Type B pancreatic cell (in vitro differentiated cells): Measurements from ENCODE around the gene FER. TPM values are rescaled to one million over a fixed set of nuclear protein-coding genes. Genes with fewer than 3 reads are reported as not detected.
"Not testable (repeated sequence)": the region's sequence is repeated elsewhere in the genome, so short reads cannot be mapped to it uniquely, and the experiment has no call there.

Experiments used
- DNase-seq: peaks from one replicate; pipeline ENCODE4 v3.0.0; 2021; ENCODE audit warnings: mixed read lengths; ENCODE audit not compliant: unreplicated experiment; ENCODE audit errors: extremely low spot score
- H3K27ac Mint-ChIP-seq: 2 replicates; pipeline ENCODE4 v1.8.0; 2021; ENCODE audit warnings: mild to moderate bottlenecking, mixed read lengths
- H3K27me3 Mint-ChIP-seq: 2 replicates; pipeline ENCODE4 v1.8.0; 2021; ENCODE audit warnings: mixed read lengths
- H3K36me3 Mint-ChIP-seq: 2 replicates; pipeline ENCODE4 v1.8.0; 2021; ENCODE audit warnings: mixed read lengths
- H3K4me1 Mint-ChIP-seq: one replicate; pipeline ENCODE4 v1.8.0; 2021; ENCODE audit warnings: mixed read lengths; ENCODE audit not compliant: unreplicated experiment
- H3K4me3 Mint-ChIP-seq: 2 replicates; pipeline ENCODE4 v1.8.0; 2021; ENCODE audit warnings: mild to moderate bottlenecking, mixed read lengths
- H3K9me3 Mint-ChIP-seq: 2 replicates; pipeline ENCODE4 v1.8.0; 2021; ENCODE audit warnings: mixed read lengths
- total RNA-seq: library from RNA; stranded (reverse); gene quantifications from 2 replicates; pipeline ENCODE4 v1.2.1, GENCODE V29; 2021; ENCODE audit warnings: low replicate concordance
- TF ChIP-seq, protein P1 (sequence below): fragments of 200-600 bp; sonication (generic); conservative IDR thresholded peaks from 2 replicates; pipeline ENCODE4 v1.5.0; 2021; ENCODE audit warnings: antibody characterized with exemption, mild to moderate bottlenecking

FER gene
- total RNA-seq, 1 donor from 2014 or later = 29.7 TPM

DNA sequence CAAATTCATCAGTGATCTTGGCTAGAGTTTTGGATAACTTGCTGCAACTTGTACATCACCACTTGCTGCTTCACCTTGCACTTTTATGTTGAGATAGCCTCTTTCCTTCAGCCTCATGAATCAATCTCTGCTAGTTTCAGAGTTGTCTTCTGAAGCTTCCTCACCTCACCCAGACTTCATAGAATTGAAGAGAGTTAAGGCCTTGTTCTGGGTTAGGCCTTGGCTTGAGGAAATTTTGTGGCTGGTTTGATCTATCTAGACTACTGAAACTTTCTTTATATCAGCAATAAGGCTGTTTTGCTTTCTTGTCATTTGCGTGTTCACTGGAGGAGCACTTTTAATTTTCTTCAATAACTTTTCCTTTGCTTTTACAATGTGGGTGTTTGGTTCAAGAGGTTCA lies 12.8 kb downstream of the FER start:
- Mint-ChIP-seq H3K4me3 (no peak overlapping the region), H3K9me3 (peaks cover 6% of the 10 kb centered on the region), H3K27me3 (no peaks in the 10 kb centered on the region), H3K36me3 (peaks cover 16% of the 10 kb centered on the region), H3K27ac (no peak overlapping the region), H3K4me1 (peaks cover 11% of the 10 kb centered on the region)
- TF ChIP-seq, protein P1, sequence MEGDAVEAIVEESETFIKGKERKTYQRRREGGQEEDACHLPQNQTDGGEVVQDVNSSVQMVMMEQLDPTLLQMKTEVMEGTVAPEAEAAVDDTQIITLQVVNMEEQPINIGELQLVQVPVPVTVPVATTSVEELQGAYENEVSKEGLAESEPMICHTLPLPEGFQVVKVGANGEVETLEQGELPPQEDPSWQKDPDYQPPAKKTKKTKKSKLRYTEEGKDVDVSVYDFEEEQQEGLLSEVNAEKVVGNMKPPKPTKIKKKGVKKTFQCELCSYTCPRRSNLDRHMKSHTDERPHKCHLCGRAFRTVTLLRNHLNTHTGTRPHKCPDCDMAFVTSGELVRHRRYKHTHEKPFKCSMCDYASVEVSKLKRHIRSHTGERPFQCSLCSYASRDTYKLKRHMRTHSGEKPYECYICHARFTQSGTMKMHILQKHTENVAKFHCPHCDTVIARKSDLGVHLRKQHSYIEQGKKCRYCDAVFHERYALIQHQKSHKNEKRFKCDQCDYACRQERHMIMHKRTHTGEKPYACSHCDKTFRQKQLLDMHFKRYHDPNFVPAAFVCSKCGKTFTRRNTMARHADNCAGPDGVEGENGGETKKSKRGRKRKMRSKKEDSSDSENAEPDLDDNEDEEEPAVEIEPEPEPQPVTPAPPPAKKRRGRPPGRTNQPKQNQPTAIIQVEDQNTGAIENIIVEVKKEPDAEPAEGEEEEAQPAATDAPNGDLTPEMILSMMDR = no peak
- no peak for DNase-seq

DNA sequence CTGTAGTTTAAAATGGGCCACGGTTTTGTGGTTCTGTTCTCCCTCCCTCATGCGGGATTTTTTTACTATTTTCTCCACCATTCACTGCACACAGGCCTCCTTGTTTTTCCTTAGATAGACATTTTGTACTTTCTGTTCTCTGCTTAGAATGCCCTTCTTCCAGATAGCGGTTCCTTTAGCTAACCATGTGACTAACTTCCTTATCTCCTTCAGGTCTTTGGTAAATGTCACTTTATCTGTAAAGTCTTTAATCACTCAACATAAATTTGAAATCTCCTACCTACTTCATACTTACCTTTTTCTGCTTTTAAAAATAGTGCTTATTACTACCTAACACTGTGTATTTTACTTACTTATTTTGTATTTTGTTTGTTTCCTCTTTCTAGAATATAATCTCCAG lies 15.0 kb downstream of the FER start:
- TF ChIP-seq, protein P1 = no peak
- H3K27ac Mint-ChIP-seq = no peak overlapping the region
- peaks cover 6% of the 10 kb centered on the region for H3K9me3 Mint-ChIP-seq
- H3K27me3 Mint-ChIP-seq = no peaks in the 10 kb centered on the region
- no peak for DNase-seq
- no peak overlapping the region for H3K4me3 Mint-ChIP-seq
- H3K4me1 Mint-ChIP-seq = peaks cover 12% of the 10 kb centered on the region
- H3K36me3 Mint-ChIP-seq = peaks cover 19% of the 10 kb centered on the region

DNA sequence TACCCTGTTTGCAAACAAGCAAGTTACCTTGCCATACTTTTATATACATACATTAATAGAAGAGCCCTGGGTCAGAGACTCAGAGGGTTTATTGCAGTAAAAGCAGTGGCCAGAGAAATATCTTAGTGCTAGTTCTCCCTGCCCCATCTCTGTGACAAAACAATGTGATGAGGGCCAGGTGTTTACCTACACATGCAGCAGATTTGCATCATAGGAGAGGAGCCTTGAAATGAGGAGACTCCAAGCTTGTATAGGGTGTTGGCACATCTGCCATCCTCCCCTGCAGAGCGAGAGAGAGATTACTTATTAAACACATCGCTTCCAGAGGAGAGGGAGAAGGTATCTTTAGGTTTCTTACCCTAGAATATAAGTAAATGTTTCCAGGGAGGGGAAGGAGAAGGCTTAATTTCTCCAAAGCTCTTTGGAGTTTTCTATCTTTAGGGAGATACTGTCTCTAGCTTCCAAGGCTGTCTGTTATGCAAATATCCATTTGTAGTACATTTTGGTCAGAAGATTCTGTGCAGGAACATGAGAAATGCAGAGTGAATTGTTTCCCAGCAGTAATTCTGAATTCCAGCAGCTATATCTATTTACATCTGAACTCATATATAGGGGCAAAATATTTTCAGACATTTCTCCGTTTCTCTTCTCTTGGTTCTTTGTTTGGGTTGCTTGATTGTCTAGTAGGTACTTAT lies 15.7 kb downstream of the FER start:
- Mint-ChIP-seq H3K27ac (no peak overlapping the region), H3K4me1 (peaks cover 12% of the 10 kb centered on the region), H3K36me3 (peaks cover 15% of the 10 kb centered on the region), H3K27me3 (no peaks in the 10 kb centered on the region), H3K4me3 (no peak overlapping the region), H3K9me3 (peaks cover 6% of the 10 kb centered on the region)
- TF ChIP-seq, protein P1 = no peak
- no peak for DNase-seq

DNA sequence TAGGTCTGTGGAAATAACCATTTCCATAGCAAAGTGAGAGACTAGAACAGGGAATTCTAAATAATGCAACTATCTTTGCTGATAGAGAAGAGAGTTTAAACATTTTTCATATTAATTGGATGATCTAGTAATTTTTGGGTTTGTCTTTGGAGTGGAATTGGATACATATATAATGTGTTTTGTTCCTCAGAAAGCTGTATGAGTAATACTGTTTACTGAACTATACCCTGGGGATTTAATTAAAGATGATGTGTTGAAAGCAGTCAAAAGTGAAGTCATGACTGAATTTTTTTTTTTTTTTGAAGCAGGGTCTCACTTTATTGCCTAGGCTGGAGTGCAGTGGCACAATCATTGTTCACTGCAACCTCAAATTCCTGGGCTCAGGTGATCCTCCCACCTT lies 17.9 kb downstream of the FER start:
- Mint-ChIP-seq H3K27ac (no peak overlapping the region), H3K9me3 (no peaks in the 10 kb centered on the region), H3K4me3 (no peak overlapping the region), H3K36me3 (peaks cover 10% of the 10 kb centered on the region), H3K4me1 (peaks cover 18% of the 10 kb centered on the region), H3K27me3 (no peaks in the 10 kb centered on the region)
- TF ChIP-seq, protein P1 = no peak
- DNase-seq = no peak

DNA sequence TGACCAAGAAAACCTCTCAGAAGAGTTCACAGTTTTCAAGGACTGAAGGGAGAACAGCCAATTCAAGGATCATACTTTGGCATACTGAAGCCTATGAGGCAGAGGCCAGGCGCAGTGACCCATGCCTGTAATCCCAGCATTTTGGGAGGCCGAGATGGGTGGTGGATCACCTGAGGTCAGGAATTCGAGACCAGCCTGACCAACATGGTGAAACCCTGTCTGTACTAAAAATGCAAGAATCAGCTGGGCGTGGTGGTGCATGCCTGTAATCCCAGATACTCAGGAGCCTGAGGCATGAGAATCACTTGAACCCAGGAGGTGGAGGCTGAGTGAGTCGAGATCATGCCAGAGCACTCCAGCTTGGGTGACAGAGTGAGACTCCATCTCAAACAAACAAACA lies 19.2 kb downstream of the FER start:
- H3K4me1 Mint-ChIP-seq = peaks cover 18% of the 10 kb centered on the region
- H3K27me3 Mint-ChIP-seq, H3K36me3 Mint-ChIP-seq, H3K27ac Mint-ChIP-seq, H3K9me3 Mint-ChIP-seq, DNase-seq, H3K4me3 Mint-ChIP-seq: not testable (repeated sequence)

DNA sequence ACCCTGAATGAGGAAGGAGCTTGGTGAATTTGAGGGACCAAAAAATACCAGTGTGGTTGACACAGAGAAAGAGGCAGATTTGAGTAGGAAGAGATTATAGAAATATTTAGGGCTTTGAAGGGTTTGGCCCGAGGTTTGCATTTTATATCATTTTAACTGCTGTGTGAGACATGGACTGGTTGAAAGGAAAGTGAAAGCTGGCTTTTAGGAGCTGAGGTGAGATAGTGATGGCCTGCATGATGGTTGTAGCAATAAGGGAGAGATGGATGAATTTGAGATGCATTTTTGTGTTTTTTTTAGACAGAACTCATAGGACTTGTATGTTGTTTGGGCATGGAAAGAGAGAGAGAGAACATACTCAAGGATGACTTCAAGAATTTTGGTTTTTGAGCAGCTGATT lies 21.7 kb downstream of the FER start:
- Mint-ChIP-seq H3K9me3 (no peaks in the 10 kb centered on the region), H3K36me3 (peaks cover 22% of the 10 kb centered on the region), H3K4me1 (peaks cover 10% of the 10 kb centered on the region), H3K4me3 (no peak overlapping the region), H3K27ac (no peak overlapping the region), H3K27me3 (no peaks in the 10 kb centered on the region)
- TF ChIP-seq, protein P1 = no peak
- no peak for DNase-seq
